DMS53 treated with DMSO at 0.1 percent for 48 hours (cell line): ENCODE results near the gene GALK1.

ENCODE experiments used
- DNase-seq: peaks from one replicate; lab custom pipeline; 2025; ENCODE audit not compliant: unreplicated experiment; lab: John Stamatoyannopoulos, UW

GALK1 gene

DNA sequence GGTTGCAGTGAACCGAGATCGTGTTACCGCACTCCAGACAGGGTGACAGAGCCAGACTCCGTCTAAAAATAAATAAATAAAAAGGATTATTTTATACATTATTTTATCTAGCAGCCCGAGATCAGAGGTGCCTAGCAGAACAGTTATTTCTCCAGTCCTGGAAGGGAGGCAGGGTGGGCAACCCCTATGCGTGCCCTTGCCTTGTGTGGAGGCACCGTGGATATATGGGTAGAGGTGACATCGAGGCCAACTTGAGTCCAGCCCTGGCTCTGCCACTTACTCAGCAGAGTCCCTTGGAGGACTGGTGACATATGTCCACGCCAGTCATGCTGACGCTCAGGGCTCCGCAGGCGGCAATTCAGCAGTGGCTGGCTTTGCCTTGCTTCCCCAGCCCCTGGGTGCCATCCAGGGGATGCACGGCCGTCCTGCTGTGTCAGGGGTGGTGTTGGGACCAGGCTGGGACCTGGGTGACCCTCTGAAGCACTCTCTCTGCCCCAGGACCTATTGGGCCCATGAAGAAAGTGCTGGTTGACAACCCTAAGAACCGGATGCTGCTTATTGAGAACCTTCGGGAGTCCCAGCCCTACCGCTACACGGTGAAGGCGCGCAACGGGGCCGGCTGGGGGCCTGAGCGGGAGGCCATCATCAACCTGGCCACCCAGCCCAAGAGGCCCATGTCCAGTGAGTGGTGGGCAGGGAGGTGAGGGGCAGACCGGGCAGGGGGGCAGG is 13.2 kb downstream of the GALK1 start:
- no peak for DNase-seq

DNA sequence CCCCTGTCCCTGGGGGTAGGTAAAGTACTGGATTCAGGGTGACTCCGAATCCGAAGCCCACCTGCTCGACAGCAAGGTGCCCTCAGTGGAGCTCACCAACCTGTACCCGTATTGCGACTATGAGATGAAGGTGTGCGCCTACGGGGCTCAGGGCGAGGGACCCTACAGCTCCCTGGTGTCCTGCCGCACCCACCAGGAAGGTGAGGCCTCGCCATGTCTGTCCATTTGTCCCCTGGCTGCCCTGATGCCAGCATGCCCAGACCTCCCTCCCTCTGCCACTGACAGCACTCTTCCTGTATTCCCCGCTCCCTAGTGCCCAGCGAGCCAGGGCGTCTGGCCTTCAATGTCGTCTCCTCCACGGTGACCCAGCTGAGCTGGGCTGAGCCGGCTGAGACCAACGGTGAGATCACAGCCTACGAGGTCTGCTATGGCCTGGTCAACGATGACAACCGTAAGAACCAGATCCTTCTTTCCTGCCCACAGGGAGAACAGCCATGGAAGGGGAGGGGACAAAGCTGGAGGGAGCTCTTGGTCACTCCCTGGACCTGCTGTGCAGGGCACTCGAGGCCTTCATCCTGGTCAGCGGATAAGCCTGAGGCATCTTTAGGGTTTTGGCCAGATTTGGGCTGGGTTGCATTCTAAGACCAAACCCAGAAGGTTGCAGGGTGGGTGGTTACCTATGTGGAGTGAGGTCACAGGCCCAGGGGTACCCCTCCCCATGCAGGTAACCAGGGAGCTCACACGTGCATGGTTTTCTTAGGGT is 14.2 kb downstream of the GALK1 start:
- DNase-seq = no peak

DNA sequence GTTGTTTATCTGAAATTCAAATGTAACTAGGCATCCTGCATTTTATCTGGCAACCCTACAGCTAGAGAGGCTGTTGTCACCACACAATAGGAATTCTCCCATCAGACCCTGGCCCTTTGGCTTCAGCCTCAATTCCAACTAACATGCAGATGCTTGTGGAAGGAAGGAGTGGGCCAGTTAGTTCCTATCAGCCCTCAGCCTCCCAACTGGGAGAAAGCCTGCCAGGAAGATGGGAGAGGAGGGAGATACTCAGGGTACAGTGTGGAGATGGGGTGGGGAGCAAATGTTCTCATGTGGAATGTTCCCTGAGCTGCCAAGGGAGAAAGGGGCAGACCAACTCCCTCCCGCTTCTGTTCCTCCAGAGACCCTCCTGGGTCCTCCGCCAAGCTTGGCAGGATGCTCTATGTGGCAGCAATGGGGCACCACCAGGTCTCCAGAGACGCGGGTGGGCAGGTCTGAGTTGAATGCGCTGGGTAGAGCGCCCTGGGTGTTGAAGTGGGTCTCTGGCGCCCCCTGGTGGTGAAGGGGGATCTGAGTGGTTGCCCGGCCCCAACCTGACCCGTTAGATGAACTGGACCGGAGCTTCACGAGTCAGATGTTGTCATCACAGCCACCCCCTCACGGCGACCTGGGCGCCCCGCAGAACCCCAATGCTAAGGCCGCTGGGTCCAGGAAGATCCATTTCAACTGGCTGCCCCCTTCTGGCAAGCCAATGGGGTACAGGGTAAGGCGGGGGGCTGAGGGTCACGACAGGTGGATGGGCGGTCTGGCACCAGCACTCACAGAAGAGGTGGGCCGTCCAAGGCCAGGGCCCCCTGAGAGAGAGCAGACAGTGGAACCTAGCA is 15.2 kb downstream of the GALK1 start:
- DNase-seq = peak; percentile 60

DNA sequence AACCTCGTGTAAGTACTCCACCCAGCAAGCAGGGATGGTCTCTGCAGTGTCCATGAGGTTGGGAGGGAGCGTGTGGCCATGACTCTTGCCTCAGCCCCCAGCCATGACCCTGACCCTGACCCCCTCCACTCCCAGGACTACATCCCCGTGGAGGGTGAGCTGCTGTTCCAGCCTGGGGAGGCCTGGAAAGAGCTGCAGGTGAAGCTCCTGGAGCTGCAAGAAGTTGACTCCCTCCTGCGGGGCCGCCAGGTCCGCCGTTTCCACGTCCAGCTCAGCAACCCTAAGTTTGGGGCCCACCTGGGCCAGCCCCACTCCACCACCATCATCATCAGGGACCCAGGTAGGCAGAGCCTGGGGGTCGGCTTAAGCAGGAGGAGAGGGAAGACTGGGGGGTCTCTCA is 16.3 kb downstream of the GALK1 start:
- DNase-seq = no peak

DNA sequence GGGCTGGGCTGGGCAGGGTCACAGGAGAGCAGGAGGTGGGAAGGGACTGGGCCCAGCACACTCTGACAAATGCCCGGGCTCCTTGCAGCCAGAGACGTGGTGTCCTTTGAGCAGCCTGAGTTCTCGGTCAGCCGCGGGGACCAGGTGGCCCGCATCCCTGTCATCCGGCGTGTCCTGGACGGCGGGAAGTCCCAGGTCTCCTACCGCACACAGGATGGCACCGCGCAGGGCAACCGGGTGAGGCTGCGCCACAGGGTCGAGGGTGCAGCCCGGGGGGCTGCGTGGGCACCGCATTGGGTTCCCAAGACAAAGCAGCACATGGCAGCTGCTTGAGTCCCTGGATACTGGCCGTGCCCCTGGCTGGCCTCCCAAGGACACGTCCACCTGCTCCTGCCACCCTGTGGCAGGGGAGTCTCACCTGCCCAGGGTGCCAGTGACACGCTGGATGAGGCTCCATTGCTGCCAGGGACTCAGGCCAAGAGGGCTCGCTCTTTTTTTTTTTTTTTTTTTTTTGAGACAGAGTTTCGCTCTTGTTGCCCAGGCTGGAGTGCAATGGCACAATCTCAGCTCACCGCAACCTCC is 21.3 kb downstream of the GALK1 start:
- no peak for DNase-seq

DNA sequence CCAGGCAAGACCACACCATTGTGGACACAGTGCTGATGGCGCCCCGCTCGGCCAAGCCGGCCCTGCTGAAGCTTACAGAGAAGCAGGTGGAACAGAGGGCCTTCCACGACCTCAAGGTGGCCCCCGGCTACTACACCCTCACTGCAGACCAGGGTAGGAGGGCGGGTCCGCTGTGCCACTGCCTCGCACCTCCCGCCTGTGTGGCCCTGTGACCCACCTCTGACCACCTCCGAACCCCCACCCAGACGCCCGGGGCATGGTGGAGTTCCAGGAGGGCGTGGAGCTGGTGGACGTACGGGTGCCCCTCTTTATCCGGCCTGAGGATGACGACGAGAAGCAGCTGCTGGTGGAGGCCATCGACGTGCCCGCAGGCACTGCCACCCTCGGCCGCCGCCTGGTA is 22.7 kb downstream of the GALK1 start:
- DNase-seq = no peak

DNA sequence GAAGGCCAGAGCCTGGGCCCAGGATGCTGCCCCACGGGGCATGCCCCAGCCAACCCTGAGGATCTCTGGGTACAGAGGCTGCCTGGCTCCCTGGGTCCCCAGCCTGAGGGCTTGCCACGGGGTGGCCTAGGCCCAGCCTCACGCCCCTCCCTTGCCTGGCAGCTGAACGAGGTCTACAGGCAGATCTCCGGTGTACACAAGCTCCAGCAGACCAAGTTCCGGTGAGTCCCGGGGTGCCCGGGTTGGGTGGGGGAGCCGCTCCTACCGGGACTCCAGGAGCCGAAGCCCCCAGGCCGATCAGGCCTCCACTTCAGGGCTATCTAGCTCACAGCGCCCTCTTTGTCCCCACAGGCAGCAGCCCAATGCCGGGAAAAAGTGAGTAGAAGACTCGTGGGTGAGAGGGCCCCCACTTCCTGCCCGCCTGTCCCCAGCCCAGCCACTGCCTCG is 24.3 kb downstream of the GALK1 start:
- DNase-seq = no peak

DNA sequence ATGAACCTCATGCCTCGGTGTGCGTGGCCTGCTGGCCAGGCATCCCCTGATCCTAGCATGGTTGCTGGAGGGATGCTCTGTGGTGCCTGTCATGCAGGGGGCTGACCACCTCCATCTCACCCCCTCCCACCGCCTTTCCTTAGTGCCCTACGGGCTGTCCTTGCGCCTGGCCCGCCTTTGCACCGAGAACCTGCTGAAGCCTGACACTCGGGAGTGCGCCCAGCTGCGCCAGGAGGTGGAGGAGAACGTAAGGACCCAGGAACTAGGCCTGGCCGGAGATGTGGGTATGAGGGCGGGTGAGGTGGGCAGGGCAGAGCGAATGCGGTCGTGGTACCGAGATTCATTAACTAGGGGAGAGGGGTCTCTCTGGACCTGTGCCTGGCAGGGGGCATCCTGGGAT is 24.8 kb downstream of the GALK1 start:
- DNase-seq = no peak

DNA sequence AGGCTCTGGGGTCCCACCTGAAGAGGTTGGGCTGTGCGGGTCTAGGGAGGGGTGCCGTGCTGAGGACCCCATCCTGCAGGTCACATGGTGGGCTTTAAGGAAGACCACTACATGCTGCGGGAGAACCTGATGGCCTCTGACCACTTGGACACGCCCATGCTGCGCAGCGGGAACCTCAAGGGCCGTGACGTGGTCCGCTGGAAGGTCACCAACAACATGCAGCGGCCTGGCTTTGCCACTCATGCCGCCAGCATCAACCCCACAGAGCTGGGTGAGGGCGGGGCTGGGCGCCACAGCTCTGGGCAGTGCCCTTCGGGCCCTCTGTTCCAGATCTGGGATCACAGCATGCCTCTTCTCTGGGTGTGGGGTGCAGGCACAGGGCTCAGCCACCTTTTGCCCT is 25.2 kb downstream of the GALK1 start:
- no peak for DNase-seq

DNA sequence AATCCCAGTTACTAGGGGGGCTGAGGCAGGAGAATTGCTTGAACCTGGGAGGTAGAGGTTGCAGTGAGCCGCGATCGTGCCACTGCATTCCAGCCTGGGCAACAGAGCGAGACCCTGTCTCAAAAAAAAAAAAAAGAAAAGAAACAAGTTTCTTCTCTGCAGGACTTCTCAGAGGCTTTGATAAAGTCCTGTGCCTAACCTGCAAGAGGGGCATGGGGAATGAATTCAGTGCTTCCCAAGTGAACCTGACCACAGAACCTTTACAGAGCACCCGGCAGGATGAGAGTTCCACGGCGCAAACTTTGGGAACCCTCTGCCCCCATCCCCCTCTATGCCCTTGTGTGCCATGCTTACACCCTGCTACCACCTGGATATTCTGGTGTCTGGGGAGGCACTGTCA is 25.8 kb downstream of the GALK1 start:
- no peak for DNase-seq

DNA sequence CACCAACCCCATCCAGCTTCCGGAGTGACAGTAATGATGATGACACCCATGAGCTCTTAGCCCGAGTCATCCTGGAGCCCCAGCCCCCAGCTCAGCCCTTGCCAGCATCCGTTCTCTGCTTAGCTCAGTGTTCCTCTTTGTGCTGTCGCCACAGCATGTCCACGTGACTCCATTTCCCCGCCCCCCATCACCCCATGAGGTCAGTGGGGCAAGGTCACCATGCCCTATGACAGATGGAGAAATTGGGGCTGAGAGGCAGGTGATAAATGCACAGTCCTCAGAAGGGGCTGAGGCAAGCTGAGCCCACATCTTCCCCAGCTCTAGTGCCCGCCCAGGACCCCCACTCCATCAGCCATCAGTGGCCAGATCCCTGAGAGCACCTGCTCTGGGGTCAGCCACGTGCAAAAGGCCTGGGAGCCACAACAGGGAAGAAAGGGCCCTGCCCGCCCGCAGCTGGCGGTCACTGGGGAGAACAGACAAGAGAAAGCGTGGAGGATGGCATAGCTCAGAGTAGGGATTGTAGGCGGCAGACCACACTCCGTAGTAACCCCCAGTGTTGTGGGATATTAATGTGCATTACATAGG is 26.7 kb downstream of the GALK1 start:
- no peak for DNase-seq

DNA sequence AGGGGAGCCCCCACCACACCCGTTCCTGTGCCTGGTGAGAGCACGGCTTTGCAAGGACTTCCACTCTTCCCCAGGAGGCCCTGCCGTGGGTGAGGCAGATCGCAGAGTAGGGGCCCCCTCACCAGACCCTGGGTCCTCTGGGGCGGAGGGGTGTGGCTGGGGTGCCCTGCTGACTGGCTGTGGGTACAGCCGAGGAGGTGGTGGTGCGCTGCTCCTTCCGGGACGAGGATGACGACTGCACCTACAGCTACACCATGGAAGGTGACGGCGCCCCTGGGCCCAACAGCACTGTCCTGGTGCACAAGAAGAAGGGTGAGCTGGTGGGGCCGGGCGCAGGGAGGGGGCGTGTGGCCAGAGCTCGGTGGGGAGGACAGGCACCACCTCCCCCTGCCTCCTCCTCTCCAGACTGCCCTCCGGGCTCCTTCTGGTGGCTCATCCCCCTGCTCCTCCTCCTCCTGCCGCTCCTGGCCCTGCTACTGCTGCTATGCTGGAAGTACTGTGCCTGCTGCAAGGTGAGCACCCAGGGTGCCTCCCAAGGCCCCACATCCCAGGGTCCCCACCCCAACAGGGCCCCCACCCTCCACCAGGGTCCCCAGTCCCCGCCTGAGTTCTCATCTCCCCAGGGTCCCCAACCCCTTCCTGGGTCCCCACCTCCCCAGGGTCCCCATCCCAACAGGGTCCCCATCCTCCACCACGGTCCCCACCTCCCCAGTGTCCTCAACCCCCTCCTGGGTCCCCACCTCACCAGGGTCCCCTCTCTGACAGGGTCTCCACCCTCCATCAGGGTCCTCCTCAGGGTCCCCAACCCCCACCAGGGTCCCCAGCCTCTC is 27.6 kb downstream of the GALK1 start:
- DNase-seq = no peak

DNA sequence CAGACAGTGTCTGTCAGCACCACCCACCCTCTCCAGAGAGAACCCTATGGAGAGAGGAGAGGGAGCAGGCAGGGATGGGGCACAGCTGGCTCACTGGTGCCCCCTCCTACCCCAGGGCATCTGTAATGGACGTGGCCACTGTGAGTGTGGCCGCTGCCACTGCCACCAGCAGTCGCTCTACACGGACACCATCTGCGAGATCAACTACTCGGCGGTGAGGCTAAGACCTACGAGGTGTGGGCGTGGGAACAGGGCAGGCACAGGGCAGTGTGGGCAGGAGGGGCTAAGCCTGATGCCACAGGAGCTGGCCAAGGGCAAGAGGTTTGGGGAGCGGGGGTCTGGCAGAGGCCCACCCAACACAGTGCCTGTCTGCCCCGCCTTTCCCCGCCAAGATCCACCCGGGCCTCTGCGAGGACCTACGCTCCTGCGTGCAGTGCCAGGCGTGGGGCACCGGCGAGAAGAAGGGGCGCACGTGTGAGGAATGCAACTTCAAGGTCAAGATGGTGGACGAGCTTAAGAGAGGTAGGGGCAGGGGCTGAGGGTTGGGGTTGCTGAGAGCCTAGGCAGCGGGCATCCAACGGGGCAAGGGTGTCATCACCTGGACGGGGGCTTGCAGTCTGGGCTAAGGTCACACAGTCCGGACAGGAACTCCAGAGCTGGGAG is 28.7 kb downstream of the GALK1 start:
- DNase-seq = no peak

DNA sequence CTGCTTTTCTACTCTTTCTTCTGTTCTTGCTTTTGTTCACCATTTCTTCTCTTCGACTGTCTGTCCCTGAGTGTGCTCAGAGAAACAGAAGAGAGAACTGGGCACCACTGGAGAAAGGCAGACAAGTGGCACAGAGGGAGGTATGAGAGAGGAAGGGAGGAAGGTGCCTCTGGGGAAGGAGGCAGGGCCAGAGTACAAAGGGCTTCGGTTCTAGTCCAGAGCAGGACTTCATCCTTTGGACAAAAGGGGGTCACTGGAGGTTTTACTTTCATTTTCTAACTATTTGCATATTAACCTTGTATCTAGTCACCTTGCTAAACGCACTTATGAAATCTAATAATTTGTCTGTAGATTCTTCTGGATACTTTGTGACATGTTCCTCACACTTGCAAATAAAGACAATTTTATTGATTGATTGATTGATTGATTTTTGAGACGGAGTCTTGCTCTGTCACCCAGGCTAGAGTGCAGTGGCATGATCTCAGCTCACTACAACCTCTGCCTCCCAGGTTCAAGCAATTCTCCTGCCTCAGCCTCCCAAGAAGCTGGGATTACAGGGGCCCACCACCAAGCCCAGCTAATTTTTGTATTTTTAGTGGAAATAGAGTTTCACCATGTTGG is 30.2 kb downstream of the GALK1 start:
- no peak for DNase-seq

DNA sequence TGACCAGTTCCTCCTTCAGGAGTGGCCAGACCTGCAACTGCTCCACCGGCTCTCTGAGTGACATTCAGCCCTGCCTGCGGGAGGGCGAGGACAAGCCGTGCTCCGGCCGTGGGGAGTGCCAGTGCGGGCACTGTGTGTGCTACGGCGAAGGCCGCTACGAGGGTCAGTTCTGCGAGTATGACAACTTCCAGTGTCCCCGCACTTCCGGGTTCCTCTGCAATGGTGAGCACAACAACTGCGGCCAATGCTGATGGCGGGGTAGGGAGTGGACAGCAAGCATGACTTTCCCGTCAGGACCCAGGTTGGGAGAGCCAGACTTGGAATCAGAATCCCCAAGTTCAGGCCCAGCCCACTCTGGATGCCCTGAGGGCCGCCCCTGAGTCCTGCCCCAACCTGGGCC is 31.5 kb downstream of the GALK1 start:
- DNase-seq = no peak

DNA sequence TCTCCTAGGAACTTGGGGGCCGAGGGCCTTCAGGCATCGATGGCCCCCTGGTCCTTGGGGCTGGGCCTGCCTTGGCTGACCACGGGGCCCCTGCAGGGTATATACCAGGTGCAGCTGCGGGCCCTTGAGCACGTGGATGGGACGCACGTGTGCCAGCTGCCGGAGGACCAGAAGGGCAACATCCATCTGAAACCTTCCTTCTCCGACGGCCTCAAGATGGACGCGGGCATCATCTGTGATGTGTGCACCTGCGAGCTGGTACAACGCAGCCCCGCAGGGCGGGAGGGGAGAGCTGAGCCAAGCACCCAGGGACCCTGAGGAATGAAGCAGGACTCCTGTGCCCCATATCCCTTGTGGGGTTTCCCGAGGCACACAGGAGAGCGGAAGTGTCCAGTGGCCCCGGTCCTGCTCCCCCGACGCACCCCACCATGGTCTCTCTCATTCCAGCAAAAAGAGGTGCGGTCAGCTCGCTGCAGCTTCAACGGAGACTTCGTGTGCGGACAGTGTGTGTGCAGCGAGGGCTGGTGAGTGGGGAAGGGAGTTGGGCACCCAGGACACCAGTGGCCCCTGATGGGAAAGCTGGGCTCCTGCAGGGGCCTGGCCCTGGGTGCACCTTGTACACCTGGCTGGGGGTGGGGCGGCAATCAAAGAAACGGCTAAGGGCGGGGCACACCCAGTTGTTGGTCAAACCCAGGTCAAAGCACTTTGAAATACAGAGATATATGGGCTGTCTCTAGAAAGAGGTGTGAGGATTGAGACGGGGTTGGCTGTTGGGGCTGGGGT is 33.1 kb downstream of the GALK1 start:
- DNase-seq = no peak

DNA sequence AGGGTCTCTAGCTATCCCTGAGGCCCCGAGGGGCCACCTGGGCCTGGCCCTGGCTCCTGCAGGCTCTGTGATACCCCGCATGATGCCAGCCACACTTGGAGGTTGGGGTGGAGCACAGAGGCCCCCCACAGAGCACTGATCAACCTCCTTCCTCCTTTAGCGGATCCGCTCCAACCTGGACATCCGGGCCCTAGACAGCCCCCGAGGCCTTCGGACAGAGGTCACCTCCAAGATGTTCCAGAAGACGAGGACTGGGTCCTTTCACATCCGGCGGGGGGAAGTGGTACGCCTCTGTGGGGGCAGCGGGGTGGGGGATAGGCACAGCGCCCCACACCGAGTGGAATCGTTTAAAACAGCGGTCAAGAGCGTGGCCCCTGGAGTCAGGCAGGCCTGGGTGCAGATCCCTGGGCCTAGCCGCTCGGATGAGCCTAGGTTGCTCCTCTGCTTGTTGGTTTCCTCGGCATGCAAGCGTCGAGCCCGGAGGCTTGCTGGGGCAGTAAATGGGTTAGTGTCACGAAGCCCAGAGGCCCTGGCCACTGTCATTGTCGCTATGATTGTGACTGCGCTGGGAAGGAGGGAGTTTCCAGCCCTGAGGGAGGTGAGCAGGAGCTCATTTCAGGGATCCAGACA is 33.8 kb downstream of the GALK1 start:
- no peak for DNase-seq

DNA sequence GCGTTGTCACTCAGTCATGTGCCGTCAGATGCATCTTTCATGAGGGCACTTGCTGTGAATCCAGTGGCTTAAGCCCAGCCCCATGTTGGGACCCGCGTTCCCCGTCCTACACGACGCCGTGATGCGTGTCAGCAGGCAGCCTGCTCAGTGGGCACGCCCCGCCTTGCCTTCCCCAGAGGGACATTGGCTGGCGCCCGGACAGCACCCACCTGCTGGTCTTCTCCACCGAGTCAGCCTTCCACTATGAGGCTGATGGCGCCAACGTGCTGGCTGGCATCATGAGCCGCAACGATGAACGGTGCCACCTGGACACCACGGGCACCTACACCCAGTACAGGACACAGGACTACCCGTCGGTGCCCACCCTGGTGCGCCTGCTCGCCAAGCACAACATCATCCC is 34.9 kb downstream of the GALK1 start:
- no peak for DNase-seq
